IMR-90 (cell line): ENCODE results near the gene MUC5B. TPM values are rescaled to one million over a fixed set of nuclear protein-coding genes. Genes with fewer than 3 reads are reported as not detected.
"Not testable (repeated sequence)": the region's sequence is repeated elsewhere in the genome, so short reads cannot be mapped to it uniquely, and the experiment has no call there.

Experiments used
- ATAC-seq: fragments of 200-7000 bp; cut with Tn5 transposase; 2 replicates; pipeline ENCODE4 v1.9.1; 2020; ENCODE audit warnings: low read depth, mild to moderate bottlenecking, moderate library complexity
- BruUV-seq: library from RNA; stranded (reverse); fragments of 400-500 nt; replicated peaks from 2 replicates; lab custom pipeline; 2021; lab: Mats Ljungman, UMichigan
- CTCF ChIA-PET: fragments of 300-600 bp; formaldehyde crosslinking; extraction: SDS; loops from one replicate; lab custom pipeline; 2021; ENCODE audit warnings: antibody characterized with exemption; lab: Yijun Ruan, JAX
- POLR2A ChIA-PET: fragments of 300-600 bp; sonication (Branson Sonifier 250); formaldehyde crosslinking; loops from one replicate; lab custom pipeline; 2022; ENCODE audit warnings: antibody characterized with exemption; ENCODE audit not compliant: unreplicated experiment; lab: Charles Lee
- DNase-seq: peaks from one replicate; pipeline ENCODE4 v3.0.0; 2013
- H2AFZ ChIP-seq: replicated peaks from 2 replicates; pipeline ENCODE3; 2013; ENCODE audit warnings: low read length, mild to moderate bottlenecking; ENCODE audit not compliant: poor library complexity
- H2AK5ac ChIP-seq: 2 replicates; pipeline ENCODE4 v1.6.1; 2013; ENCODE audit warnings: low read depth, low read length, inconsistent platforms
- H2AK9ac ChIP-seq: replicated peaks from 2 replicates; pipeline ENCODE3; 2013; ENCODE audit warnings: mild to moderate bottlenecking, low read depth, low read length, moderate library complexity; ENCODE audit not compliant: poor library complexity
- H2BK120ac ChIP-seq: 2 replicates; pipeline ENCODE4 v1.6.1; 2013; ENCODE audit warnings: low read depth, low read length, inconsistent platforms
- H2BK15ac ChIP-seq: 3 replicates; pipeline ENCODE4 v1.6.1; 2013; ENCODE audit warnings: low read depth, low read length, inconsistent platforms
- H2BK20ac ChIP-seq: 2 replicates; pipeline ENCODE4 v1.6.1; 2013; ENCODE audit warnings: low read depth, mild to moderate bottlenecking, inconsistent platforms, low read length, moderate library complexity
- H2BK5ac ChIP-seq: 2 replicates; pipeline ENCODE4 v1.6.1; 2013; ENCODE audit warnings: mild to moderate bottlenecking, low read depth, low read length, inconsistent platforms; ENCODE audit not compliant: poor library complexity, severe bottlenecking
- H3K14ac ChIP-seq: replicated peaks from 2 replicates; pipeline ENCODE4 v1.6.1; 2013; ENCODE audit warnings: low read depth, low read length, inconsistent platforms
- H3K18ac ChIP-seq: 2 replicates; pipeline ENCODE4 v1.6.1; 2013; ENCODE audit warnings: low read depth, low read length, control low read depth
- H3K23ac ChIP-seq: 2 replicates; pipeline ENCODE4 v1.6.1; 2013; ENCODE audit warnings: low read depth, low read length, inconsistent platforms
- H3K27ac ChIP-seq: 2 replicates; pipeline ENCODE4 v1.5.1; 2013; ENCODE audit warnings: mild to moderate bottlenecking, control low read depth, low read length; ENCODE audit not compliant: insufficient read depth
- H3K27me3 ChIP-seq: 2 replicates; pipeline ENCODE4 v1.6.1; 2013; ENCODE audit warnings: low read length; ENCODE audit not compliant: control insufficient read depth, insufficient read depth
- H3K36me3 ChIP-seq: 2 replicates; pipeline ENCODE4 v1.6.1; 2013; ENCODE audit warnings: low read length, mixed read lengths; ENCODE audit not compliant: control insufficient read depth, insufficient read depth
- H3K4ac ChIP-seq: 2 replicates; pipeline ENCODE4 v1.6.1; 2013; ENCODE audit warnings: low read depth, low read length, inconsistent platforms
- H3K4me1 ChIP-seq: 2 replicates; pipeline ENCODE4 v1.6.1; 2013; ENCODE audit warnings: low read length, mixed read lengths; ENCODE audit not compliant: control insufficient read depth, insufficient read depth
- H3K4me2 ChIP-seq: 2 replicates; pipeline ENCODE4 v1.6.1; 2013; ENCODE audit warnings: low read depth, mild to moderate bottlenecking, control low read depth, low read length, moderate library complexity
- H3K4me3 ChIP-seq: 2 replicates; pipeline ENCODE4 v1.5.1; 2013; ENCODE audit warnings: low read depth, mild to moderate bottlenecking, control low read depth, low read length, moderate library complexity; ENCODE audit not compliant: insufficient read depth
- H3K56ac ChIP-seq: 2 replicates; pipeline ENCODE4 v1.6.1; 2013; ENCODE audit warnings: low read length, inconsistent platforms; ENCODE audit not compliant: insufficient read depth; ENCODE audit errors: extremely low read depth
- H3K79me1 ChIP-seq, 2 experiments: 2 replicates each; pipeline ENCODE4 v1.6.1; 2013; ENCODE audit warnings: low read length in 2 of 2, inconsistent platforms in 1 of 2, low read depth in 1 of 2
- H3K9ac ChIP-seq: 2 replicates; pipeline ENCODE4 v1.6.1; 2013; ENCODE audit warnings: low read depth, low read length, control low read depth
- H3K9me1 ChIP-seq: 2 replicates; pipeline ENCODE4 v1.6.1; 2013; ENCODE audit warnings: low read length, inconsistent platforms; ENCODE audit not compliant: insufficient read depth
- H3K9me3 ChIP-seq: 2 replicates; pipeline ENCODE4 v1.6.1; 2013; ENCODE audit warnings: low read length; ENCODE audit not compliant: control insufficient read depth, insufficient read depth
- H4K20me1 ChIP-seq: 2 replicates; pipeline ENCODE4 v1.6.1; 2013; ENCODE audit warnings: low read length, inconsistent platforms; ENCODE audit not compliant: insufficient read depth
- H4K5ac ChIP-seq: 2 replicates; pipeline ENCODE4 v1.6.1; 2013; ENCODE audit warnings: mild to moderate bottlenecking, low read depth, low read length, control low read depth
- H4K8ac ChIP-seq, 2 experiments: 2 replicates each; pipeline ENCODE4 v1.6.1; 2013; ENCODE audit warnings: low read depth in 2 of 2, low read length in 2 of 2, control low read depth in 1 of 2, inconsistent platforms in 1 of 2
- H4K91ac ChIP-seq: 2 replicates; pipeline ENCODE4 v1.6.1; 2013; ENCODE audit warnings: low read depth, low read length, inconsistent platforms; ENCODE audit not compliant: insufficient read depth
- WGBS, 2 experiments: methylation state at CpG; one replicate each; pipeline versions ENCODE4 v1.1.5 to v1.1.7; 2013; ENCODE audit warnings: missing lambda C conversion rate in 2 of 2; ENCODE audit not compliant: insufficient read length in 1 of 2; ENCODE audit errors: extremely low coverage in 2 of 2; 5-methylcytosine and 5-hydroxymethylcytosine counted together
- dilution Hi-C: fragments of 300-500 bp; cut with HindIII; formaldehyde crosslinking; loops from one replicate; pipeline ENCODE4 v1.14.3; 2018; ENCODE audit warnings: low sequenced_read_pairs; ENCODE audit not compliant: unreplicated experiment
- in situ Hi-C: fragments of 300-500 bp; cut with MboI; formaldehyde crosslinking; loops from 3 replicates; pipeline ENCODE4 v1.14.3; 2019; ENCODE audit warnings: low sequenced_read_pairs, inconsistent platforms, mixed read lengths
- intact Hi-C: fragments of 100-400 bp; cut with micrococcal nuclease; formaldehyde crosslinking; loops from 2 replicates; pipeline ENCODE4 v1.10.0; 2022
- polyA plus RNA-seq, 3 experiments: library from polyadenylated mRNA; depleted of rRNA; stranded (reverse); fragments of >200 nt; gene quantifications; 2 replicates each; pipeline ENCODE4 v1.2.3, GENCODE V29; 2012; ENCODE audit warnings: low replicate concordance in 1 of 3
- total RNA-seq: library from RNA; depleted of rRNA; stranded (reverse); fragments of >200 nt; gene quantifications from 2 replicates; pipeline ENCODE4 v1.2.3, GENCODE V29; 2012

MUC5B gene
- total and polyA plus RNA-seq, 2 of the 4 experiments (the other 2 are of a cell fraction), result not detected

GRCh38 chr11:1173396-1173795 lies 49.5 kb upstream of the MUC5B start:
- H3K4ac ChIP-seq, H2BK15ac ChIP-seq, H3K36me3 ChIP-seq, H3K79me1 ChIP-seq, H4K20me1 ChIP-seq, CTCF ChIA-PET, POLR2A ChIA-PET, H2BK20ac ChIP-seq, H3K4me2 ChIP-seq, H2BK120ac ChIP-seq, H3K23ac ChIP-seq, H3K18ac ChIP-seq, H2AFZ ChIP-seq, H3K14ac ChIP-seq, H3K9ac ChIP-seq, H4K91ac ChIP-seq, dilution Hi-C loops, intact Hi-C loops, H3K56ac ChIP-seq, H4K5ac ChIP-seq, DNase-seq, H2BK5ac ChIP-seq, in situ Hi-C loops, H3K27me3 ChIP-seq, BruUV-seq, H2AK5ac ChIP-seq, H3K9me3 ChIP-seq, H3K4me1 ChIP-seq, H3K27ac ChIP-seq, ATAC-seq, H3K4me3 ChIP-seq, H2AK9ac ChIP-seq, H4K8ac ChIP-seq, H3K9me1 ChIP-seq: not testable (repeated sequence)
- 83 to 100% methylated on average over 1 to 3 of the region's 3 CpGs for WGBS, 2 experiments
